Measurements from ENCODE around the gene REXO1. TPM values are rescaled to one million over a fixed set of nuclear protein-coding genes. Genes with fewer than 3 reads are reported as not detected.

Gene REXO1
- total and polyA plus RNA-seq, 2 of the 13 experiments (the other 11 are each of a cell fraction or from before 2014, with no cell fraction given) = 5.0 to 11.2 TPM

DNA sequence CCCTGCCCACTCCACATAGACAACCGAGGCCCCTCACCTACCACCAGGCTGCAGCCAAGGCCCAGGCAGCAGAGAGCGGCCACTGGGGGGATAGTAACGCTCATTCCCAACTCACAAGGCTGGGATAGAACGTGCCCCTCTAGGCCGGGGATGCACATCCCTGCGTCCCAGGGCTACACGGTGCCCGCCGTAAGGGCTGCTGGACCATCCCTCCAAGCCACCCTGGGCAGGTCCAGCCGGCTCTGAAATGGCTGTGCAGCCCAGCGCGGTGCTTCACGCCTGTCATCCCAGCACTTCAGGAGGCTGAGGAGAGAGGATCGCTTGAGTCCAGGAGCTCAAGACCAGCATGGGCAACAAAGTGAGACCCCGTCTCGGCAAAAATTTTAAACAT lies 3.2 kb downstream of the REXO1 start:
- FAIRE-seq (no peak), DNase-seq (ENCODE audit: low spot score) (no peak), ATAC-seq (no peak)
- peaks cover 28% of the 10 kb centered on the region; the same call in 1 of the 2 replicates for H4K20me1 ChIP-seq (ENCODE audit: insufficient read depth, low read length)
- POLR2A ChIA-PET = interaction anchor here (0.6 to 2.3 kb wide), 3 partner anchors 7 to 151 kb away, joined by 3 to 7 read pairs (median 4); no protein-coding TSS in a partner anchor
- CTCF ChIA-PET (ENCODE audit: low intra/inter-chr PET ratio, low total read pairs) = no interaction called here
- H3K4me2 ChIP-seq (ENCODE audit: low read depth, low read length) = no peak overlapping the region
- intact Hi-C loops (cut with micrococcal nuclease; ENCODE audit: unreplicated experiment) = no loop called here
- H3K27ac ChIP-seq (ENCODE audit: extremely low read length, insufficient read depth, low read length) = no peak overlapping the region
- no peaks in the 10 kb centered on the region; a peak in 1 of 5 replicates for H3K27me3 ChIP-seq (ENCODE audit: control insufficient read depth in 1 of 2, insufficient read depth in 2 of 2, low read length in 2 of 2)
- peaks cover 49% of the 10 kb centered on the region for H3K4me1 ChIP-seq (ENCODE audit: insufficient read depth, low read length)
- no peak overlapping the region for H2AFZ ChIP-seq (ENCODE audit: low read length)
- 90% methylated on average over 2 of the region's 16 CpGs for WGBS (ENCODE audit: low lambda C conversion rate)
- no TSS peak for BruUV-seq (replicated peaks)
- H3K4me3 ChIP-seq (replicated peaks in 1 of 3; ENCODE audit: insufficient read depth in 1 of 3, low read depth in 2 of 3, low read length in 3 of 3) = no peak overlapping the region
- no peak overlapping the region for H3K9ac ChIP-seq (ENCODE audit: insufficient read depth, low read depth, low read length)
- peaks cover 65% of the 10 kb centered on the region for H3K79me2 ChIP-seq (ENCODE audit: insufficient read depth, low read length)
- H3K9me3 ChIP-seq (ENCODE audit: low read length) = no peaks in the 10 kb centered on the region
- in situ Hi-C loops (cut with HindIII; ENCODE audit: extremely low pct_ligation_motif_present, low pct_unique_long_range_greater_than_20kb) = no loop called here
- H3K36me3 ChIP-seq (replicated peaks in 1 of 2; ENCODE audit: control insufficient read depth in 1 of 2, insufficient read depth in 2 of 2, low read length in 2 of 2) = peaks cover 2 to 19% of the 10 kb centered on the region in 2 experiments; a peak in 2 of 5 replicates
- no peak for TF ChIP-seq ZNF333 (CRISPR knock-in tag; IDR thresholded peaks at IDR 0.05; ENCODE audit: borderline replicate concordance)
- no peak for TF ChIP-seq SMAD1 (CRISPR knock-in tag; IDR thresholded peaks at IDR 0.05; ENCODE audit: borderline replicate concordance, low read depth)
- no peak for TF ChIP-seq ZBTB20 (CRISPR knock-in tag; IDR thresholded peaks at IDR 0.05; ENCODE audit: borderline replicate concordance, low read depth)
- TF ChIP-seq ZNF788 (CRISPR knock-in tag; IDR thresholded peaks at IDR 0.05; ENCODE audit: borderline replicate concordance) = no peak
- TF ChIP-seq HNRNPK (IDR thresholded peaks at IDR 0.05; ENCODE audit: low read depth, low read length, poor library complexity, severe bottlenecking) = no peak
- TF ChIP-seq, protein P1, sequence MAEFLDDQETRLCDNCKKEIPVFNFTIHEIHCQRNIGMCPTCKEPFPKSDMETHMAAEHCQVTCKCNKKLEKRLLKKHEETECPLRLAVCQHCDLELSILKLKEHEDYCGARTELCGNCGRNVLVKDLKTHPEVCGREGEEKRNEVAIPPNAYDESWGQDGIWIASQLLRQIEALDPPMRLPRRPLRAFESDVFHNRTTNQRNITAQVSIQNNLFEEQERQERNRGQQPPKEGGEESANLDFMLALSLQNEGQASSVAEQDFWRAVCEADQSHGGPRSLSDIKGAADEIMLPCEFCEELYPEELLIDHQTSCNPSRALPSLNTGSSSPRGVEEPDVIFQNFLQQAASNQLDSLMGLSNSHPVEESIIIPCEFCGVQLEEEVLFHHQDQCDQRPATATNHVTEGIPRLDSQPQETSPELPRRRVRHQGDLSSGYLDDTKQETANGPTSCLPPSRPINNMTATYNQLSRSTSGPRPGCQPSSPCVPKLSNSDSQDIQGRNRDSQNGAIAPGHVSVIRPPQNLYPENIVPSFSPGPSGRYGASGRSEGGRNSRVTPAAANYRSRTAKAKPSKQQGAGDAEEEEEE (CRISPR knock-in tag; IDR thresholded peaks at IDR 0.05; ENCODE audit: borderline replicate concordance) = no peak
- no peak for TF ChIP-seq TCF7 (IDR thresholded peaks at IDR 0.05; ENCODE audit: low read depth)
- TF ChIP-seq SMAD9 (CRISPR knock-in tag; IDR thresholded peaks at IDR 0.05) = no peak
- TF ChIP-seq ZFP1 (CRISPR knock-in tag; IDR thresholded peaks at IDR 0.05) = no peak
- no peak for TF ChIP-seq EED (CRISPR knock-in tag; IDR thresholded peaks at IDR 0.05)
- TF ChIP-seq, protein P2, sequence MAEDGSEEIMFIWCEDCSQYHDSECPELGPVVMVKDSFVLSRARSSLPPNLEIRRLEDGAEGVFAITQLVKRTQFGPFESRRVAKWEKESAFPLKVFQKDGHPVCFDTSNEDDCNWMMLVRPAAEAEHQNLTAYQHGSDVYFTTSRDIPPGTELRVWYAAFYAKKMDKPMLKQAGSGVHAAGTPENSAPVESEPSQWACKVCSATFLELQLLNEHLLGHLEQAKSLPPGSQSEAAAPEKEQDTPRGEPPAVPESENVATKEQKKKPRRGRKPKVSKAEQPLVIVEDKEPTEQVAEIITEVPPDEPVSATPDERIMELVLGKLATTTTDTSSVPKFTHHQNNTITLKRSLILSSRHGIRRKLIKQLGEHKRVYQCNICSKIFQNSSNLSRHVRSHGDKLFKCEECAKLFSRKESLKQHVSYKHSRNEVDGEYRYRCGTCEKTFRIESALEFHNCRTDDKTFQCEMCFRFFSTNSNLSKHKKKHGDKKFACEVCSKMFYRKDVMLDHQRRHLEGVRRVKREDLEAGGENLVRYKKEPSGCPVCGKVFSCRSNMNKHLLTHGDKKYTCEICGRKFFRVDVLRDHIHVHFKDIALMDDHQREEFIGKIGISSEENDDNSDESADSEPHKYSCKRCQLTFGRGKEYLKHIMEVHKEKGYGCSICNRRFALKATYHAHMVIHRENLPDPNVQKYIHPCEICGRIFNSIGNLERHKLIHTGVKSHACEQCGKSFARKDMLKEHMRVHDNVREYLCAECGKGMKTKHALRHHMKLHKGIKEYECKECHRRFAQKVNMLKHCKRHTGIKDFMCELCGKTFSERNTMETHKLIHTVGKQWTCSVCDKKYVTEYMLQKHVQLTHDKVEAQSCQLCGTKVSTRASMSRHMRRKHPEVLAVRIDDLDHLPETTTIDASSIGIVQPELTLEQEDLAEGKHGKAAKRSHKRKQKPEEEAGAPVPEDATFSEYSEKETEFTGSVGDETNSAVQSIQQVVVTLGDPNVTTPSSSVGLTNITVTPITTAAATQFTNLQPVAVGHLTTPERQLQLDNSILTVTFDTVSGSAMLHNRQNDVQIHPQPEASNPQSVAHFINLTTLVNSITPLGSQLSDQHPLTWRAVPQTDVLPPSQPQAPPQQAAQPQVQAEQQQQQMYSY (CRISPR knock-in tag; IDR thresholded peaks at IDR 0.05) = no peak
- TF ChIP-seq ZZZ3 (CRISPR knock-in tag; IDR thresholded peaks at IDR 0.05; ENCODE audit: borderline replicate concordance) = no peak

Measured in HepG2 (cell line).